ENCODE results near the gene ARHGAP26.
A peak's percentile ranks its signal among the peaks of the same experiment; 100 is the strongest.

DNA sequence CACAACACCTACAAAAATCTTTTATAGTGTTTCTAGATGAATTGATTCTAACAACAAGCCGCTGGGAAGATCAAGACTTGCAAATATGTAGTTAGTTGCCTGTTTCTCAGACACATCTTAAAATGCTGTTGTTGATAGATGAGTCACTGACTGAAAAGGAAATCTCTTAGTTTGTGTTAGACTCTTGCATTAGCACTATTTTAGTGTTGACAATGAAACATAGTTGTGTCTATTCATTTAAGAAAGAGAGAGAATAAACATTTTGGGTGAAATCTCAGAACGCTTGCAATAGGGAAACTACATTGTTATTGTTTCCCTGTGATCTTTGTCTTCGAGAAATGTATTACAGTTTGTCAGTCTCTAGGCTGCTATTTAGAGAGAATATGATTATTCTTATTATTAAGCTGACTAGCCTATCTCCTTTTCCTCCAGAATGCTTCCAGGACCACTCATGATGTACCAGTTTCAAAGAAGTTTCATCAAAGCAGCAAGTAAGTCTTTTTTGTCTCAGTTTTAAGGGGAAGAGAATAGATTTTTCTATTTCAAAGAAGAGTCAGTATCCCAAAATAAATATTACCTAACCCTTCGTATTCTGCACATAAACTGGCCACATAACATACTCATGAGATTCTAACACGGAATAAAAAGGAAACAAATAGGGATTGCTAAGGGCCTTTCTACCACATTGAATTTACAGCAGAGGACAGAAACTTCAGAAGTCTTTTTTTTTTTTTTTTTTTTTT, 285.6 kb downstream of the ARHGAP26 start:
- TF ChIP-seq POLR2A (IDR thresholded peaks at IDR 0.05; ENCODE audit: low read depth, low read length) (no peak), JUN (IDR thresholded peaks at IDR 0.05; ENCODE audit: borderline replicate concordance, insufficient read depth, insufficient read length, low read depth) (peak; percentile 50), EZH2 (IDR thresholded peaks at IDR 0.05; ENCODE audit: borderline replicate concordance, low read depth, low read length, severe bottlenecking) (no peak)
- TF ChIP-seq, protein P1, sequence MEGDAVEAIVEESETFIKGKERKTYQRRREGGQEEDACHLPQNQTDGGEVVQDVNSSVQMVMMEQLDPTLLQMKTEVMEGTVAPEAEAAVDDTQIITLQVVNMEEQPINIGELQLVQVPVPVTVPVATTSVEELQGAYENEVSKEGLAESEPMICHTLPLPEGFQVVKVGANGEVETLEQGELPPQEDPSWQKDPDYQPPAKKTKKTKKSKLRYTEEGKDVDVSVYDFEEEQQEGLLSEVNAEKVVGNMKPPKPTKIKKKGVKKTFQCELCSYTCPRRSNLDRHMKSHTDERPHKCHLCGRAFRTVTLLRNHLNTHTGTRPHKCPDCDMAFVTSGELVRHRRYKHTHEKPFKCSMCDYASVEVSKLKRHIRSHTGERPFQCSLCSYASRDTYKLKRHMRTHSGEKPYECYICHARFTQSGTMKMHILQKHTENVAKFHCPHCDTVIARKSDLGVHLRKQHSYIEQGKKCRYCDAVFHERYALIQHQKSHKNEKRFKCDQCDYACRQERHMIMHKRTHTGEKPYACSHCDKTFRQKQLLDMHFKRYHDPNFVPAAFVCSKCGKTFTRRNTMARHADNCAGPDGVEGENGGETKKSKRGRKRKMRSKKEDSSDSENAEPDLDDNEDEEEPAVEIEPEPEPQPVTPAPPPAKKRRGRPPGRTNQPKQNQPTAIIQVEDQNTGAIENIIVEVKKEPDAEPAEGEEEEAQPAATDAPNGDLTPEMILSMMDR (IDR thresholded peaks at IDR 0.05; ENCODE audit: extremely low read depth in 1 of 2, insufficient read depth in 1 of 2, low read depth in 1 of 2, low read length in 2 of 2): no peak
